GM13976 (cell line): ENCODE results near the gene OR5AR1.
"Not testable (repeated sequence)": the region's sequence is repeated elsewhere in the genome, so short reads cannot be mapped to it uniquely, and the experiment has no call there.

ENCODE experiments used
- DNase-seq: peaks from one replicate; pipeline ENCODE4 v3.0.0; 2012; ENCODE audit warnings: low spot score
- in situ Hi-C: fragments of 300-500 bp; cut with MboI; formaldehyde crosslinking; loops from one replicate; pipeline ENCODE4 v1.12.0; 2022; ENCODE audit warnings: low sequenced_read_pairs, mixed read lengths, inconsistent platforms; ENCODE audit not compliant: unreplicated experiment
- TF ChIP-seq, protein P1 (sequence below): IDR thresholded peaks from 2 replicates; pipeline ENCODE4 v1.5.1; 2012; ENCODE audit warnings: borderline replicate concordance, mild to moderate bottlenecking; ENCODE audit not compliant: insufficient read depth; ENCODE audit errors: extremely low read depth, missing control alignments, control extremely low read depth

OR5AR1 gene

DNA sequence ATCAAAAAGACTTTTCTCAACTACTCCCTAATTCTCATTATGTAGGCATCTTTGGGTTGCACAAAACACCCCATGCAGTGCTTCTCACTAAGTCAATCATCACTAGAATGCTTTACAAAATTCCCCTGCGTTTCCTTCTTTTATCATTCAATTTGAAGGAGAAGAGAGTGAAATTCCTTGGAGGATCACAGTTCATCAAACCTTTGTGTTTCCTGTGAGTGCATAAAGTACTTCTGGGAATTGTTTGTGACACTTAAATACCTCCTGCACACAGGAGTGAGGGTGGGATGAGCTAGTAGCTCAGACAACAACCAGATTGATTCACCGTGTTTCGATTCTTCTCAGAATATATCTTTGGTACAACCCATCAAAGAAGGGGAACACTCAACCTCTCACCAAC, 3.7 kb upstream of the OR5AR1 start:
- in situ Hi-C loops = no loop called here
- no peak for DNase-seq
- TF ChIP-seq, protein P1, sequence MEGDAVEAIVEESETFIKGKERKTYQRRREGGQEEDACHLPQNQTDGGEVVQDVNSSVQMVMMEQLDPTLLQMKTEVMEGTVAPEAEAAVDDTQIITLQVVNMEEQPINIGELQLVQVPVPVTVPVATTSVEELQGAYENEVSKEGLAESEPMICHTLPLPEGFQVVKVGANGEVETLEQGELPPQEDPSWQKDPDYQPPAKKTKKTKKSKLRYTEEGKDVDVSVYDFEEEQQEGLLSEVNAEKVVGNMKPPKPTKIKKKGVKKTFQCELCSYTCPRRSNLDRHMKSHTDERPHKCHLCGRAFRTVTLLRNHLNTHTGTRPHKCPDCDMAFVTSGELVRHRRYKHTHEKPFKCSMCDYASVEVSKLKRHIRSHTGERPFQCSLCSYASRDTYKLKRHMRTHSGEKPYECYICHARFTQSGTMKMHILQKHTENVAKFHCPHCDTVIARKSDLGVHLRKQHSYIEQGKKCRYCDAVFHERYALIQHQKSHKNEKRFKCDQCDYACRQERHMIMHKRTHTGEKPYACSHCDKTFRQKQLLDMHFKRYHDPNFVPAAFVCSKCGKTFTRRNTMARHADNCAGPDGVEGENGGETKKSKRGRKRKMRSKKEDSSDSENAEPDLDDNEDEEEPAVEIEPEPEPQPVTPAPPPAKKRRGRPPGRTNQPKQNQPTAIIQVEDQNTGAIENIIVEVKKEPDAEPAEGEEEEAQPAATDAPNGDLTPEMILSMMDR = no peak

DNA sequence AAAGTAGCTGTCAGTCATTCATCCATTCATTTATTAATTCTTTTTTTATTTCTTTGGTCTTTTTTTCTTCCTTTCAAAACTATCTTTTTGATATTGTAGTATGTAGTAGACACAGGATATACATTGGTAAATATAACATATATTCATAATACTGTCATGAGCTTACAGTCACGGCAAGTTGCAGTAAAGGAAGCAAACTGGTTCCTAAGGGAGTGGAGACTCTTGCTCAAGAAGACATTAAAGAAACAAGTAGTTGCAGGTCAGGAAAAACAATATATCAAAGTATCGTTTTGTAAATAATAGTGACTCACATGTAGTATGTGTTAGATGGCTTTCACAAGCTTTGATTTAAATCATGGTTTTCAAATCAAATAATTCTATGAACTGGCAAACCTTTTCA, 7.5 kb downstream of the OR5AR1 start:
- in situ Hi-C loops = no loop called here
- no peak for DNase-seq
- TF ChIP-seq, protein P1 = no peak

DNA sequence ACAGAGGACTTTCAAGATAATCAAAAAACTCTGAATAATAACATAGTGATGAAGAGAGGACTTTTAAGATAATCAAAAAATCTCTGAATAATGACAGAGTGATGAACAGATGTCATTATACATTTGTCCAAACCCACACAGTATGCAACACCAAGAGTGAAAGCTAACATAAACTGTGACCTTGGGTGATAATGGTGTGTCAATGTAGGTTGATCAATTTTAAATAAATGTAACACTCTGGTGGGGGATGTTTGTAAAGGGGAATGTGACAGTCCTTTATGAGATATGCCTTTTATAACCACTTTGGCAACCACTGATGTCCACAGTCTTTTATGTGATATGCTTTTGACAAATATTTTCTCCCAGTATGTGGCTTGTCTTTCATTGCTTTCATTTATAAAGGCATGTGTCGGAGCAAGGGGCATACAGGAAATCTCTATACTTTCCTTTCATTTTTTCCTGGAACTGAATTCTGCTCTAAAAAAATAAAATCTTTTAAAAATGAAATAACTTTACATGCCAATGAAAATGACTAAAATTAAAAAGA, 25.1 kb downstream of the OR5AR1 start:
- no peak for DNase-seq
- TF ChIP-seq, protein P1 = no peak
- in situ Hi-C loops = no loop called here

DNA sequence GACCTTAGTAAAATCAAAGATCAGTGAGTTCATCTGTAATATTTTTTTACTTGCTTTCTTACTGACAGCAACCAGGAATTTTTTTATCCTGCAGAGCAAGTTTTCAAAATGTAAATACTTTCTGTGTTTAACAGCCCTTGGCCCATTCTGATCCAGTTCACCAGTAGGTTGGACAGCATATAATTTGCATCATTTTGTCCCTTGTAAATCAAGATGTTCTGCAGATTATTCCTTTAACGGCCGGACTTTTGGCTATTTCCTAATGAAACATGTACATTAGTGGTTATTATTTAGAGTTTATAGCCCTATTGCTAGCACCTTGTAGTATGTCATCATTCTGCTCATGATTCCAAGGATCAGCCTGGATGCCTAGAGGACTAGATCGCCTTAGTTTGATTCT, 27.7 kb downstream of the OR5AR1 start:
- DNase-seq, in situ Hi-C loops: not testable (repeated sequence)

GRCh38 chr11:56693428-56693827, 29.9 kb downstream of the OR5AR1 start:
- in situ Hi-C loops = no loop called here
- DNase-seq = no peak
- TF ChIP-seq, protein P1 = no peak

DNA sequence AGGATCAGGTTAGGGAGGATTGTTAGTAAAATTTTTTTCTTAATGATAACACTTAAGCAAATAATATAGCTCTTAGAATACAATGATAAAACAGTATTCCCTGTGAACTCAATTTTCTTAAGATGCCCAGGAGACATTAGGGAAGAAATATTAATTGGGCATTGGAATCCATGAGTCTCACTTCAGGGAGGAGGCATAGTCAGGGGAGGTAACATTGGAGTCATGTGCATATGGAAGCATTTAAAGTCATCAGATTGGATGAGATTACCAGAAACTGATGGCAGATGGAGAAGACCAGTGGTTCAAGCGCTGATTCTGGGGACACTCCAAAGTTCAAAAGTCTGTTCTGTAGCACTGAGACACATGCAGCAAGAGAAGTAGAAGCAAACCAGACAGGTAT, 35.3 kb downstream of the OR5AR1 start, which contains the start of gene OR9G1:
Gene OR9G1, plus strand, starts transcription at position 301 of the 400 bp plus-strand sequence. CDS start 1,293 bp downstream, outside the sequence.
- in situ Hi-C loops = no loop called here

GRCh38 chr11:56700242-56700913, 36.9 kb downstream of the OR5AR1 start:
- in situ Hi-C loops = no loop called here
- TF ChIP-seq, protein P1 = no peak
- no peak for DNase-seq

More for the DNA sequence above, 35.3 kb downstream of the OR5AR1 start, which contains the start of gene OR9G1:
- no peak for DNase-seq
- TF ChIP-seq, protein P1 = no peak
